Suprapubic skin (tissue), 4 donors: ENCODE measurements around the gene ZNF584. TPM values are rescaled to one million over a fixed set of nuclear protein-coding genes. Genes with fewer than 3 reads are reported as not detected.

Experiments
- DNase-seq, 2 donors: peaks; one replicate each; pipeline ENCODE4 v3.0.0-alpha.2; 2019; ENCODE audit warnings: low spot score in 2 of 2
- H3K27ac ChIP-seq: fragments of 200-600 bp; sonication (generic); one replicate; pipeline ENCODE4 v1.5.1; 2019
- H3K27me3 ChIP-seq: fragments of 200-600 bp; sonication (generic); one replicate; pipeline ENCODE4 v1.5.1; 2019
- H3K36me3 ChIP-seq: fragments of 200-600 bp; sonication (generic); one replicate; pipeline ENCODE4 v1.5.1; 2019
- H3K4me1 ChIP-seq: fragments of 200-600 bp; sonication (generic); one replicate; pipeline ENCODE4 v1.5.1; 2019
- H3K4me3 ChIP-seq: fragments of 200-600 bp; sonication (generic); one replicate; pipeline ENCODE4 v1.5.1; 2019; ENCODE audit warnings: mild to moderate bottlenecking
- H3K9me3 ChIP-seq: fragments of 200-600 bp; sonication (generic); one replicate; pipeline ENCODE4 v1.5.1; 2019
- CTCF ChIP-seq, 2 donors: fragments of 200-600 bp in 1 of 2; fragments of 450-650 bp in 1 of 2; sonication (generic) in 1 of 2; IDR thresholded peaks; one replicate each; pipeline ENCODE4 v1.5.1; 2016 to 2019; ENCODE audit warnings: antibody characterized with exemption in 2 of 2, mild to moderate bottlenecking in 1 of 2, moderate library complexity in 1 of 2
- EP300 ChIP-seq: sonication (generic); formaldehyde crosslinking; IDR thresholded peaks from one replicate; pipeline ENCODE4 v1.6.1; 2017; ENCODE audit warnings: antibody characterized with exemption
- POLR2A ChIP-seq, 2 donors: fragments of 450-650 bp; IDR thresholded peaks; one replicate each; pipeline ENCODE4 v1.6.1; 2017; ENCODE audit warnings: antibody characterized with exemption in 2 of 2, mild to moderate bottlenecking in 2 of 2, moderate library complexity in 2 of 2
- POLR2AphosphoS5 ChIP-seq, 3 donors: sonication (generic); formaldehyde crosslinking; IDR thresholded peaks; one replicate each; pipeline ENCODE4 v1.6.1; 2017; ENCODE audit warnings: antibody characterized with exemption in 3 of 3
- WGBS: methylation state at CpG from one replicate; pipeline ENCODE4 v1.1.5; 2018; 5-methylcytosine and 5-hydroxymethylcytosine counted together
- total RNA-seq, 4 donors: library from RNA; depleted of rRNA; stranded (reverse); fragments of >200 nt; gene quantifications; one replicate each; pipeline ENCODE4 v1.1.0, GENCODE V29; 2016

Gene ZNF584
- total RNA-seq, 4 donors from 2014 or later: 15.8 to 21.2 (median 17.4) TPM

DNA sequence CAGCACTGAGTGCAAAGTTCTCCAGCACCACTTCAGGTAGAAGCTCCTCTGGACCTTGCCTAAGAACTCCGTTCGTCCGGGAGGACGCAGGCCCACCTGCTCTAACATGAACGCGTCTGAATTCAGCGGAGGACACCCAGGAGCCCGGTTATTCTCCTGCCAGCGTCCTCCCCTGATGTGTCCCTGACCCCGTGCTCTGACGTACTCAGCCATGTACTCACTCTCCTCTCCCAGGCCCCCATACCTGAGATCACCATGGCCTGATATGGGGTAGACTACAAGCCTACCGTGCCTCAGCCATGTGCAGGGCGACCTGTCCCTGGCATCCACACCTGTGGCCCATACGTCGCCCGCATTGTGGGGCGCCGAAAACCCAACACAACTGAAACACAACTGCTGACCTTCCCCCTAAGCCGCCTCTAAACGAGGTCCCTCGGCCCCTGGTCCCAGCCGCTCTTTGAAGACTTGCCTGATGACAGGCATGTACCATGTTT lies 744 bp upstream of the ZNF584 start:
- Histone ChIP-seq H3K4me1 (peaks cover 30% of the 10 kb centered on the region), H3K27me3 (no peaks in the 10 kb centered on the region), H3K4me3 (peak overlapping the region; percentile 94), H3K36me3 (no peaks in the 10 kb centered on the region), H3K27ac (peak overlapping the region; percentile 89), H3K9me3 (no peaks in the 10 kb centered on the region)
- no peak for DNase-seq
- WGBS: 30% methylated on average over 12 of the region's 22 CpGs
- TF ChIP-seq POLR2AphosphoS5 (IDR thresholded peaks at IDR 0.05): no peak
- no peak for TF ChIP-seq CTCF (IDR thresholded peaks at IDR 0.05)
- TF ChIP-seq EP300: no peak
- TF ChIP-seq POLR2A (IDR thresholded peaks at IDR 0.05): no peak

- WGBS: 2% methylated on average over 25 of the region's 34 CpGs
- Histone ChIP-seq H3K36me3 (no peaks in the 10 kb centered on the region), H3K9me3 (no peaks in the 10 kb centered on the region), H3K27ac (peak overlapping the region; percentile 89), H3K4me1 (peaks cover 30% of the 10 kb centered on the region), H3K4me3 (peak overlapping the region; percentile 94), H3K27me3 (no peaks in the 10 kb centered on the region)
- TF ChIP-seq EP300 (no peak), CTCF (IDR thresholded peaks at IDR 0.05) (no peak), POLR2AphosphoS5 (IDR thresholded peaks at IDR 0.05) (no peak), POLR2A (IDR thresholded peaks at IDR 0.05) (no peak)
- no peak for DNase-seq
Measured at GRCh38 chr19:58409010-58409790, 751 bp downstream of the ZNF584 start.

DNA sequence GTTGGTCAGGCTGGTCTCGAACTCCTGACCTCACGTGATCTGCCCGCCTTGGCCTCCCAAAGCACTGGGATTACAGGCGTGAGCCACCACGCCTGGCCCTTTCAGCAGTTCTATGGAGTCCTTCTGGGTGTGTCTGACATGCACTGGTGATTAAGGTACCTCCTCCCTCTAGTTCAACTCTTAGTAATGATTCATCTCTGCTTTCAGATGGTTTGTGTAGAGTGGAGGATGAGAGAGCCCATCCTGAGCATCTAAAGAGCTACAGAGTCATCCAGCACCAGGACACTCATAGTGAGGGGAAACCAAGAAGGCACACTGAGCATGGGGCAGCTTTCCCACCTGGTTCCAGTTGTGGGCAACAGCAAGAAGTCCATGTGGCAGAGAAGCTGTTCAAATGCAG lies 8.2 kb downstream of the ZNF584 start:
- Histone ChIP-seq H3K9me3 (no peaks in the 10 kb centered on the region), H3K4me1 (no peaks in the 10 kb centered on the region), H3K27me3 (no peaks in the 10 kb centered on the region), H3K27ac (no peak overlapping the region), H3K36me3 (peaks cover 39% of the 10 kb centered on the region), H3K4me3 (no peak overlapping the region)
- no peak for TF ChIP-seq CTCF (IDR thresholded peaks at IDR 0.05)
- TF ChIP-seq POLR2A (IDR thresholded peaks at IDR 0.05): no peak
- TF ChIP-seq EP300: no peak
- WGBS: 95% methylated on average over 5 of the region's 5 CpGs
- no peak for DNase-seq

- Histone ChIP-seq H3K9me3 (no peaks in the 10 kb centered on the region), H3K36me3 (peaks cover 39% of the 10 kb centered on the region), H3K4me3 (no peak overlapping the region), H3K27me3 (no peaks in the 10 kb centered on the region), H3K27ac (no peak overlapping the region), H3K4me1 (no peaks in the 10 kb centered on the region)
- 96% methylated on average over 7 of the region's 7 CpGs for WGBS
- no peak for DNase-seq
- TF ChIP-seq CTCF (IDR thresholded peaks at IDR 0.05) (no peak), POLR2A (IDR thresholded peaks at IDR 0.05) (no peak), POLR2AphosphoS5 (IDR thresholded peaks at IDR 0.05) (no peak), EP300 (no peak)
Measured at GRCh38 chr19:58417071-58417470, 8.6 kb downstream of the ZNF584 start.

DNA sequence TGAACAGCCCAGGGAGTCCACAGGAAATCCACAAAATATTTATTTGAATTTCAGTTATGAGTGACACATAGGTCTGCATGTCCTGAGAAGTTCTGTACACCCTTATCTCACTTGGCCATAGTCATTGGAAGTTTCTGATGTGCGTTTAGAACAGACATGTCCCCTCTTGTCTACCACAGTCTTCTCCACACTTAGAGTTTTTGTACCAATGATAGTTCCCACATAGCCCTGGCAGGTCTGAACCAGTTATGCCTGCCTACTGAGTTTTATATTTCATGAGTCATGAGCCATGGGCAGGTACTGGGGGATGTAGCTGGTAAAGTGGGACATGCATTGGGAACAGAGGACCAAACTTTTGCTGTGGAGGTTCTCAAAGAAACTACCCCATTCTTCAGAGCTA lies 20.2 kb downstream of the ZNF584 start:
- Histone ChIP-seq H3K27me3 (no peaks in the 10 kb centered on the region), H3K4me3 (no peak overlapping the region), H3K9me3 (peaks cover 38% of the 10 kb centered on the region), H3K27ac (peak overlapping the region; percentile 16), H3K4me1 (no peaks in the 10 kb centered on the region), H3K36me3 (peaks cover 12% of the 10 kb centered on the region)
- DNase-seq: no peak
- no peak for TF ChIP-seq EP300
- no peak for TF ChIP-seq POLR2AphosphoS5 (IDR thresholded peaks at IDR 0.05)
- TF ChIP-seq CTCF (IDR thresholded peaks at IDR 0.05): no peak
- TF ChIP-seq POLR2A (IDR thresholded peaks at IDR 0.05): no peak
- 74% methylated on average over 1 of the region's 1 CpG for WGBS
